Measurements from ENCODE around the gene DLX6.

DNA sequence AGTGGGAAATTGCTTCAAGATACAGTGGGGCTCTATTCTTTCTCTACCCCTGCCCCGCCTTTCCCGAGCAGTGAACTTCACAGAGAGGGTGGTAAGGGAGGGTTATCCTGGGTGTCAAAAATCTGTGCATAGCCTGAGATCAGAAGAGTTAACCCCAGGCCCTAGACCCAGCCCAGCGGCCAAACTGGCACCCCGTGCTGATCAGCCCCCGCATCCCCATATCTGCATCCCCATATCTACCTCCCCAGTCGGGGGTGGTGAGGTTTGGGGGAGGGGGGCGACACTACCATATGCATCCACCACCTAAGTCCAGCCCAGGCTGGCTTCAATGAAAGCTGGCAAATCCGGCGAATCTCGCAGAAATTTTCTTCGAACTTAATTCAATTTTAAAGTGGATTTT lies 7.0 kb upstream of the DLX6 start:
- TF ChIP-seq POLR2A (IDR thresholded peaks at IDR 0.05) = no peak
- TF ChIP-seq, protein P1, sequence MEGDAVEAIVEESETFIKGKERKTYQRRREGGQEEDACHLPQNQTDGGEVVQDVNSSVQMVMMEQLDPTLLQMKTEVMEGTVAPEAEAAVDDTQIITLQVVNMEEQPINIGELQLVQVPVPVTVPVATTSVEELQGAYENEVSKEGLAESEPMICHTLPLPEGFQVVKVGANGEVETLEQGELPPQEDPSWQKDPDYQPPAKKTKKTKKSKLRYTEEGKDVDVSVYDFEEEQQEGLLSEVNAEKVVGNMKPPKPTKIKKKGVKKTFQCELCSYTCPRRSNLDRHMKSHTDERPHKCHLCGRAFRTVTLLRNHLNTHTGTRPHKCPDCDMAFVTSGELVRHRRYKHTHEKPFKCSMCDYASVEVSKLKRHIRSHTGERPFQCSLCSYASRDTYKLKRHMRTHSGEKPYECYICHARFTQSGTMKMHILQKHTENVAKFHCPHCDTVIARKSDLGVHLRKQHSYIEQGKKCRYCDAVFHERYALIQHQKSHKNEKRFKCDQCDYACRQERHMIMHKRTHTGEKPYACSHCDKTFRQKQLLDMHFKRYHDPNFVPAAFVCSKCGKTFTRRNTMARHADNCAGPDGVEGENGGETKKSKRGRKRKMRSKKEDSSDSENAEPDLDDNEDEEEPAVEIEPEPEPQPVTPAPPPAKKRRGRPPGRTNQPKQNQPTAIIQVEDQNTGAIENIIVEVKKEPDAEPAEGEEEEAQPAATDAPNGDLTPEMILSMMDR (IDR thresholded peaks at IDR 0.05) = no peak

Measured in lower leg skin (tissue), 3 donors.